Erythroblast (primary cell): ENCODE results near the gene PBX1.

Experiments
- GATA1 ChIP-seq: IDR thresholded peaks from 2 replicates; pipeline ENCODE4 v1.6.1; 2011; ENCODE audit warnings: low read depth, mild to moderate bottlenecking, control low read depth, low read length, moderate library complexity
- POLR2A ChIP-seq: IDR thresholded peaks from 2 replicates; pipeline ENCODE4 v1.6.1; 2011; ENCODE audit warnings: mild to moderate bottlenecking, low read length

DNA sequence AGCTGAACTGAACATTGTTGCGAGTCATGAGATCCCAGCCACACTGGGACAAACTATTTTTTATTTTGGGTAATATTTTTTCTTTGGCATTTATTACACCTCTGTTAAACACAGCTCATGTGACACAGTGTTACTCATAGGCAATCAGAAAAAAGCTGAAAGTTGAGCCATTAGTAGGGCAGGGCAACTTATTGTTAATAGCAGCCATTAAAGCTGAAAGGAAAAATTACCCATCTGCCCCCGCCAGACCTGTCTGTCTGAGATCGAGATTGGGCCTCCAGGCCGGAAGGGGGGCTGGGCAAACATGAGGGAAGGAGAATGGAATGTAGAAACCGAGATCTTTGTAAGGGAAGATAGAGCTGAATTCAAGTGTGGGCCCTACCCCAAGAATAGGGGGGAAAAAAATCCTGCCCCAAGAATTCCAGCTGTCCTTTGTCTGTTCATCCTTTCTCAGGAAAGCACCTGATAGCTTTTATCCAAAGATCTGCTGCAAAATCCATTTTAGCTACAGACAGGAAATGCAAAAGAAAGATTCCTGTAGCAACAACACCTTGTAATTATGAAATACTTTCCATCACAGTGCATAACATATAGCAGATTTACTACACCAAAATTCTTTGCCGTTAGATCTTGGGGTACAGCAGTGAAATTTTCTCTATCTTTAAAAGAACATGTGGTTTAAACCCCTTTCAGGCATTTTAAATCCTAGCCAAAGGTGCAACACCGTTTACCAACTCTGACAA is 212.8 kb downstream of the PBX1 start:
- no peak for TF ChIP-seq POLR2A
- no peak for TF ChIP-seq GATA1
